Neuronal stem cell (in vitro differentiated cells): ENCODE results near the gene SELPLG.

Experiments
- DNase-seq: peaks from one replicate; pipeline ENCODE4 v3.0.0-alpha.2; 2013; ENCODE audit warnings: low spot score
- H2AFZ ChIP-seq: one replicate; pipeline ENCODE4 v1.6.1; 2013; ENCODE audit warnings: mild to moderate bottlenecking, low read length, inconsistent platforms
- H2AK5ac ChIP-seq: 2 replicates; pipeline ENCODE4 v1.6.1; 2013; ENCODE audit warnings: low read depth, mild to moderate bottlenecking, inconsistent platforms, low read length, moderate library complexity, mixed read lengths
- H2BK120ac ChIP-seq: 2 replicates; pipeline ENCODE4 v1.6.1; 2013; ENCODE audit warnings: low read depth, mild to moderate bottlenecking, inconsistent platforms, low read length, moderate library complexity, mixed read lengths
- H2BK12ac ChIP-seq: one replicate; pipeline ENCODE4 v1.6.1; 2013; ENCODE audit warnings: low read length, inconsistent platforms
- H2BK15ac ChIP-seq: 2 replicates; pipeline ENCODE4 v1.6.1; 2013; ENCODE audit warnings: mild to moderate bottlenecking, low read length, inconsistent platforms, mixed read lengths
- H2BK5ac ChIP-seq: one replicate; pipeline ENCODE4 v1.6.1; 2013; ENCODE audit warnings: inconsistent platforms, mild to moderate bottlenecking, low read length, moderate library complexity
- H3K14ac ChIP-seq: one replicate; pipeline ENCODE4 v1.6.1; 2013; ENCODE audit warnings: low read length, inconsistent platforms
- H3K18ac ChIP-seq: 2 replicates; pipeline ENCODE4 v1.6.1; 2013; ENCODE audit warnings: low read length, inconsistent platforms
- H3K23ac ChIP-seq: 2 replicates; pipeline ENCODE4 v1.6.1; 2013; ENCODE audit warnings: low read depth, mild to moderate bottlenecking, mixed read lengths, low read length, inconsistent platforms; ENCODE audit not compliant: poor library complexity
- H3K27ac ChIP-seq: replicated peaks from 3 replicates; pipeline ENCODE4 v1.5.1; 2013; ENCODE audit warnings: low read length, inconsistent platforms
- H3K27me3 ChIP-seq, 3 experiments: 2 replicates each; pipeline ENCODE4 v1.6.1; 2013; ENCODE audit warnings: low read length in 3 of 3, mild to moderate bottlenecking in 2 of 3, inconsistent platforms in 1 of 3, low read depth in 1 of 3, mixed read lengths in 1 of 3, moderate library complexity in 1 of 3; ENCODE audit not compliant: control insufficient read depth in 3 of 3, insufficient read depth in 3 of 3
- H3K36me3 ChIP-seq, 2 donors: replicated peaks in 1 of 2; 2 replicates each; pipeline ENCODE4 v1.6.1; 2013; ENCODE audit warnings: low read length in 2 of 2; ENCODE audit not compliant: control insufficient read depth in 2 of 2, insufficient read depth in 2 of 2
- H3K4ac ChIP-seq: 2 replicates; pipeline ENCODE4 v1.6.1; 2013; ENCODE audit warnings: inconsistent platforms, mild to moderate bottlenecking, low read length, moderate library complexity
- H3K4me1 ChIP-seq, 2 donors: 1 replicate in 1 of 2; 2 replicates in 1 of 2; pipeline ENCODE4 v1.6.1; 2013; ENCODE audit warnings: low read length in 2 of 2, low read depth in 1 of 2; ENCODE audit not compliant: control insufficient read depth in 2 of 2, insufficient read depth in 1 of 2
- H3K4me2 ChIP-seq: one replicate; pipeline ENCODE4 v1.6.1; 2013; ENCODE audit warnings: mild to moderate bottlenecking, low read length, inconsistent platforms; ENCODE audit not compliant: insufficient read depth, poor library complexity, severe bottlenecking
- H3K4me3 ChIP-seq, 2 donors: 2 replicates each; pipeline ENCODE4 v1.5.1; 2013; ENCODE audit warnings: low read length in 2 of 2, mild to moderate bottlenecking in 2 of 2, inconsistent platforms in 1 of 2, moderate library complexity in 1 of 2
- H3K79me1 ChIP-seq: one replicate; pipeline ENCODE4 v1.6.1; 2013; ENCODE audit warnings: low read depth, mild to moderate bottlenecking, inconsistent platforms, low read length, moderate library complexity
- H3K9ac ChIP-seq: one replicate; pipeline ENCODE4 v1.6.1; 2013; ENCODE audit warnings: mild to moderate bottlenecking, low read depth, low read length, inconsistent platforms; ENCODE audit not compliant: poor library complexity
- H3K9me3 ChIP-seq, 2 donors: replicated peaks in 1 of 2; 2 replicates each; pipeline versions ENCODE3 to v1.6.1; 2013; ENCODE audit warnings: low read length in 2 of 2, mild to moderate bottlenecking in 2 of 2, inconsistent platforms in 1 of 2, low read depth in 1 of 2, mixed read lengths in 1 of 2, moderate library complexity in 1 of 2; ENCODE audit not compliant: control insufficient read depth in 2 of 2, insufficient read depth in 1 of 2
- H4K8ac ChIP-seq: one replicate; pipeline ENCODE4 v1.6.1; 2013; ENCODE audit warnings: low read depth, mild to moderate bottlenecking, inconsistent platforms, low read length, moderate library complexity
- H4K91ac ChIP-seq: one replicate; pipeline ENCODE4 v1.6.1; 2013; ENCODE audit warnings: low read length, low read depth, mild to moderate bottlenecking, inconsistent platforms; ENCODE audit not compliant: poor library complexity
- WGBS, 2 donors: extraction: QIAGEN DNeasy Blood & Tissue Kit; methylation state at CpG; one replicate each; pipeline ENCODE4 v1.1.7; 2013; ENCODE audit warnings: missing lambda C conversion rate in 2 of 2, mixed read lengths in 1 of 2; ENCODE audit not compliant: insufficient read length in 2 of 2, insufficient replicate concordance in 1 of 2; ENCODE audit errors: extremely low coverage in 2 of 2; 5-methylcytosine and 5-hydroxymethylcytosine counted together

SELPLG gene

GRCh38 chr12:108648371-108648770 is 14.7 kb upstream of the SELPLG start:
- H3K27ac ChIP-seq: no peak overlapping the region

GRCh38 chr12:108647585-108648287 is 14.0 kb upstream of the SELPLG start:
- no peak overlapping the region for H2BK12ac ChIP-seq
- no peak overlapping the region for H2BK5ac ChIP-seq
- H3K14ac ChIP-seq: no peak overlapping the region
- no peak overlapping the region for H2BK120ac ChIP-seq
- no CpG with 5 or more reads among the region's 11 CpGs for WGBS, 2 donors
- no peak overlapping the region for H3K4me2 ChIP-seq
- no peaks in the 10 kb centered on the region for H3K4me1 ChIP-seq
- no peak for DNase-seq
- H2AFZ ChIP-seq: no peak overlapping the region
- H4K91ac ChIP-seq: no peak overlapping the region
- no peak overlapping the region for H3K27ac ChIP-seq
- no peak overlapping the region for H3K4me3 ChIP-seq
- peaks cover 3% of the 10 kb centered on the region for H3K79me1 ChIP-seq
- H3K9ac ChIP-seq: no peak overlapping the region
- H3K4ac ChIP-seq: no peak overlapping the region
- H3K27me3 ChIP-seq: no peaks in the 10 kb centered on the region
- no peak overlapping the region for H2AK5ac ChIP-seq
- peaks cover 38 to 100% of the 10 kb centered on the region in 2 donors for H3K36me3 ChIP-seq
- H3K23ac ChIP-seq: no peak overlapping the region
- no peaks in the 10 kb centered on the region for H3K9me3 ChIP-seq
- H4K8ac ChIP-seq: no peak overlapping the region
- H2BK15ac ChIP-seq: no peak overlapping the region
- H3K18ac ChIP-seq: no peak overlapping the region

More at GRCh38 chr12:108648371-108648770, 14.7 kb upstream of the SELPLG start:
- no peak overlapping the region for H2BK15ac ChIP-seq
- no peak overlapping the region for H3K4me2 ChIP-seq
- H3K14ac ChIP-seq: no peak overlapping the region
- no peak overlapping the region for H3K9ac ChIP-seq
- no CpG with 5 or more reads among the region's 9 CpGs for WGBS, 2 donors
- no peak overlapping the region for H2BK120ac ChIP-seq
- no peak overlapping the region for H4K8ac ChIP-seq
- peaks cover 3% of the 10 kb centered on the region for H3K79me1 ChIP-seq
- H3K36me3 ChIP-seq: peaks cover 38 to 100% of the 10 kb centered on the region in 2 donors
- no peak overlapping the region for H3K4me3 ChIP-seq
- no peak overlapping the region for H3K18ac ChIP-seq
- no peak overlapping the region for H3K4ac ChIP-seq
- H3K9me3 ChIP-seq: no peaks in the 10 kb centered on the region
- H2AK5ac ChIP-seq: no peak overlapping the region
- H3K23ac ChIP-seq: no peak overlapping the region
- no peak overlapping the region for H4K91ac ChIP-seq
- H2AFZ ChIP-seq: no peak overlapping the region
- no peak for DNase-seq
- no peaks in the 10 kb centered on the region for H3K27me3 ChIP-seq
- no peaks in the 10 kb centered on the region for H3K4me1 ChIP-seq
- H2BK12ac ChIP-seq: no peak overlapping the region
- H2BK5ac ChIP-seq: no peak overlapping the region

GRCh38 chr12:108646600-108647579 is 13.2 kb upstream of the SELPLG start:
- Histone ChIP-seq H3K9me3 (no peaks in the 10 kb centered on the region), H2AK5ac (no peak overlapping the region), H2BK5ac (no peak overlapping the region), H3K14ac (no peak overlapping the region), H2BK120ac (no peak overlapping the region), H3K18ac (no peak overlapping the region), H2AFZ (no peak overlapping the region), H3K27me3 (no peaks in the 10 kb centered on the region), H3K4ac (no peak overlapping the region), H3K23ac (no peak overlapping the region), H4K8ac (no peak overlapping the region), H3K4me2 (no peak overlapping the region), H3K4me3 (no peak overlapping the region), H3K4me1 (no peaks in the 10 kb centered on the region), H3K9ac (no peak overlapping the region), H3K36me3 (peaks cover 32 to 100% of the 10 kb centered on the region in 2 donors), H4K91ac (no peak overlapping the region), H2BK12ac (no peak overlapping the region), H3K79me1 (peaks cover 3% of the 10 kb centered on the region), H3K27ac (no peak overlapping the region), H2BK15ac (no peak overlapping the region)
- no peak for DNase-seq
- no CpG with 5 or more reads among the region's 10 CpGs for WGBS, 2 donors
